22Rv1 (cell line): ENCODE measurements around the gene MYPOP.
"Not testable (repeated sequence)": the region's sequence is repeated elsewhere in the genome, so short reads cannot be mapped to it uniquely, and the experiment has no call there.

Source experiments
- H3K27ac ChIP-seq: fragments of 450-650 bp; 2 replicates; pipeline ENCODE4 v1.5.1; 2017
- CTCF ChIP-seq: fragments of 450-650 bp; IDR thresholded peaks from 2 replicates; pipeline ENCODE4 v1.5.1; 2017; ENCODE audit warnings: mild to moderate bottlenecking
- ZFX ChIP-seq: fragments of 450-650 bp; IDR thresholded peaks from 2 replicates; pipeline ENCODE4 v1.6.1; 2017; ENCODE audit warnings: antibody characterized with exemption, borderline replicate concordance

Gene MYPOP

GRCh38 chr19:45899253-45899652, 3.2 kb downstream of the MYPOP start:
- TF ChIP-seq CTCF, result no peak
- TF ChIP-seq ZFX, result no peak
- no peak overlapping the region for H3K27ac ChIP-seq

- no peak overlapping the region for H3K27ac ChIP-seq
- TF ChIP-seq CTCF, result no peak
- TF ChIP-seq ZFX, result no peak
Observed at GRCh38 chr19:45897261-45897812, 5.1 kb downstream of the MYPOP start.

- not testable (repeated sequence) for H3K27ac ChIP-seq
Observed at GRCh38 chr19:45895983-45896599, 6.3 kb downstream of the MYPOP start.

- no peak for TF ChIP-seq ZFX
- TF ChIP-seq CTCF, result no peak
- no peak overlapping the region for H3K27ac ChIP-seq
Observed at GRCh38 chr19:45895519-45895972, 6.9 kb downstream of the MYPOP start.

DNA sequence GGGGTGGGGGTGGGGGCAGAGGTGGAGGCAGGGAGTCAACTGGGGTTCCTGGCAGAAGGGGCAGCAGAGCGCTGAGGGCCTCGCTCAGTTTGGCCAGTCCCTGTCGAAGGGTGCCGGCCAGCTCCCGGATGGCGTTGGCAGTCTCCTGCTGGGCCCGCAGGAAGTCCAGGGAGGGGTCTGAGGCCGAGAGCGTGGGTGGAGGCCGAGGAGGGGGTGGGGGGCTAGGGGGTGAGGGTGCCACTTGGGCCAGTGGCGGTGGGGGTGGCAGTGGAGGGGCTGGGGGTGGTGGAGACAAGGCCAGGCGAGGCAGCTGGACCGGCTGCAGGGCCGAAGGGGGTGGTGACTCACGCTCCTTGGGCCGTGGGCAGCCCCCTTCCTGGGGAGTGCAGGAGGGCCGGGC, 11.5 kb downstream of the MYPOP start:
- TF ChIP-seq CTCF (no peak), ZFX (no peak)
- H3K27ac ChIP-seq, result no peak overlapping the region

GRCh38 chr19:45889210-45889885, 13.1 kb downstream of the MYPOP start:
- H3K27ac ChIP-seq, result no peak overlapping the region; the same call in 1 of the 2 replicates
- TF ChIP-seq CTCF (no peak), ZFX (no peak)

DNA sequence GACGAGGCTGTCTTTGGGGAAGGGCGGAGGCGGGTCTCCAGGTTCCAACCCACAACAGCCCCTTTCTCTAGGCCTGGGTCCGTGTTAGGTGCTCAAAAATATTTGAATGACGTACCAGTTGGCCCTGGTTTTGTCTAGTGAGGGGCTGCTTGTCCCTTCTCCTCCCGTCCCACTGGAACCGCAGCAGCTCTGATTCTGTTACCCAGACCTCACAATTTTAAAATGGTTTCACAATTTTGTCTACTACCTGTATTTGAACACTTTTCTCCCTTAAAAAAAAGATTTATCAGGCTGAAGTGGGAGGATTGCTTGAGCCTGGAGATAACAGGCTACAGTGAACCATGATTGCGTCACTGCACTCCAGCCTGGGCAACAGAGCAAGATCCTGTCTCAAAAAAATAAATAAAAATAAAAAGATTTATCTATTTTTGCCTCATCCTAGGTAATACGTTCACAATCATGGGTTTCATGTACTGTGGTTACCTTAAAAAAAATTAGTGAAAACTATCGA, 15.2 kb downstream of the MYPOP start:
- no peak for TF ChIP-seq CTCF
- TF ChIP-seq ZFX, result no peak
- peak overlapping the region; percentile 100 for H3K27ac ChIP-seq
